GM12878 (cell line): ENCODE results near the gene DNAJB8.

Experiments
- ELK1 ChIP-seq: IDR thresholded peaks from 2 replicates; pipeline ENCODE4 v1.6.1; 2012; ENCODE audit warnings: low read depth, low read length, improper control_type of control experiment
- EP300 ChIP-seq, 2 experiments: fragments of 150-350 bp in 1 of 2; IDR thresholded peaks; 2 replicates each; pipeline ENCODE4 v1.6.1; 2011 to 2012; ENCODE audit warnings: low read depth in 2 of 2, low read length in 2 of 2, borderline replicate concordance in 1 of 2, improper control_type of control experiment in 1 of 2, inconsistent platforms in 1 of 2; ENCODE audit not compliant: control insufficient read depth in 1 of 2
- NRF1 ChIP-seq: conservative IDR thresholded peaks from 2 replicates; pipeline ENCODE4 v1.6.1; 2011; ENCODE audit warnings: mild to moderate bottlenecking, low read depth, low read length, improper control_type of control experiment
- SP1 ChIP-seq: IDR thresholded peaks from one replicate; pipeline ENCODE4 v1.6.1; 2011; ENCODE audit warnings: low read depth, low read length
- YY1 ChIP-seq: IDR thresholded peaks from 2 replicates; pipeline ENCODE4 v1.6.1; 2011; ENCODE audit warnings: low read depth, mild to moderate bottlenecking, low read length
- ZSCAN29 ChIP-seq: fragments of 450-650 bp; IDR thresholded peaks from 2 replicates; pipeline ENCODE4 v1.6.1; 2017; ENCODE audit warnings: mild to moderate bottlenecking, moderate library complexity
- TF ChIP-seq, protein P1 (sequence below), 3 experiments: IDR thresholded peaks in 2 of 3; conservative IDR thresholded peaks in 1 of 3; 2 replicates each; pipeline ENCODE4 v1.5.1; 2011; ENCODE audit warnings: low read depth in 3 of 3, low read length in 3 of 3, mild to moderate bottlenecking in 3 of 3, control low read depth in 2 of 3, moderate library complexity in 2 of 3, inconsistent platforms in 1 of 3, mixed read lengths in 1 of 3; ENCODE audit not compliant: control insufficient read depth in 2 of 3, insufficient read depth in 1 of 3; ENCODE audit errors: extremely low read depth in 1 of 3

- no peak for TF ChIP-seq SP1
- TF ChIP-seq YY1, result no peak
- no peak for TF ChIP-seq ELK1
- TF ChIP-seq ZSCAN29, result no peak
- TF ChIP-seq, protein P1, sequence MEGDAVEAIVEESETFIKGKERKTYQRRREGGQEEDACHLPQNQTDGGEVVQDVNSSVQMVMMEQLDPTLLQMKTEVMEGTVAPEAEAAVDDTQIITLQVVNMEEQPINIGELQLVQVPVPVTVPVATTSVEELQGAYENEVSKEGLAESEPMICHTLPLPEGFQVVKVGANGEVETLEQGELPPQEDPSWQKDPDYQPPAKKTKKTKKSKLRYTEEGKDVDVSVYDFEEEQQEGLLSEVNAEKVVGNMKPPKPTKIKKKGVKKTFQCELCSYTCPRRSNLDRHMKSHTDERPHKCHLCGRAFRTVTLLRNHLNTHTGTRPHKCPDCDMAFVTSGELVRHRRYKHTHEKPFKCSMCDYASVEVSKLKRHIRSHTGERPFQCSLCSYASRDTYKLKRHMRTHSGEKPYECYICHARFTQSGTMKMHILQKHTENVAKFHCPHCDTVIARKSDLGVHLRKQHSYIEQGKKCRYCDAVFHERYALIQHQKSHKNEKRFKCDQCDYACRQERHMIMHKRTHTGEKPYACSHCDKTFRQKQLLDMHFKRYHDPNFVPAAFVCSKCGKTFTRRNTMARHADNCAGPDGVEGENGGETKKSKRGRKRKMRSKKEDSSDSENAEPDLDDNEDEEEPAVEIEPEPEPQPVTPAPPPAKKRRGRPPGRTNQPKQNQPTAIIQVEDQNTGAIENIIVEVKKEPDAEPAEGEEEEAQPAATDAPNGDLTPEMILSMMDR (IDR thresholded peaks at IDR 0.05 in 2 of 3, conservative IDR thresholded peaks at IDR 0.05 in 1 of 3; ENCODE audit: control insufficient read depth in 2 of 3, extremely low read depth in 1 of 3, insufficient read depth in 1 of 3, low read depth in 3 of 3, low read length in 3 of 3), result no peak
- TF ChIP-seq NRF1, result no peak
- TF ChIP-seq EP300 (IDR thresholded peaks at IDR 0.05; ENCODE audit: borderline replicate concordance in 1 of 2, control insufficient read depth in 1 of 2, low read depth in 2 of 2, low read length in 2 of 2), result no peak
Observed at GRCh38 chr3:128422762-128423524, 43.7 kb downstream of the DNAJB8 start.
